K562 (cell line): Measurements from ENCODE around the gene DUSP16. TPM values are rescaled to one million over a fixed set of nuclear protein-coding genes. Genes with fewer than 3 reads are reported as not detected.

Experiments used
- ATAC-seq: fragments of 200-7000 bp; cut with Tn5 transposase; 3 replicates; pipeline ENCODE4 v1.9.1; 2020; ENCODE audit warnings: moderate library complexity
- BruUV-seq: library from RNA; stranded (reverse); fragments of 400-500 nt; replicated peaks from 2 replicates; lab custom pipeline; 2021; lab: Mats Ljungman, UMichigan
- CTCF ChIA-PET: fragments of 300-600 bp; formaldehyde crosslinking; extraction: SDS; loops from one replicate; lab custom pipeline; 2021; ENCODE audit warnings: low intra/inter-chr PET ratio; lab: Yijun Ruan, JAX
- POLR2A ChIA-PET: fragments of 300-600, 350-650 bp; sonication (Branson Sonifier 250); formaldehyde crosslinking; extraction: SDS; loops from one replicate; lab custom pipeline; 2021; ENCODE audit warnings: antibody characterized with exemption, inconsistent platforms; lab: Yijun Ruan, JAX
- DNase-seq, 4 experiments: peaks; one replicate each; pipeline versions ENCODE4 v3.0.0 to v3.0.0-alpha.2; 2011 to 2018; ENCODE audit warnings: low spot score in 3 of 4, mixed read lengths in 3 of 4; ENCODE audit errors: extremely low read depth in 1 of 4
- FAIRE-seq: peaks from 2 replicates; lab custom pipeline; 2011; peaks lifted over from hg19 to GRCh38; lab: Jason Lieb, UNC
- H2AFZ ChIP-seq: 2 replicates; pipeline ENCODE4 v1.6.0; 2011; ENCODE audit warnings: low read depth, low read length, control low read depth, inconsistent platforms
- H3K27ac ChIP-seq: fragments of 200-600 bp; 3 replicates; pipeline ENCODE4 v1.8.0; 2011; ENCODE audit warnings: low read depth, mild to moderate bottlenecking, control low read depth, inconsistent platforms, low read length, moderate library complexity, mixed read lengths; ENCODE audit errors: extremely low read depth
- H3K27me3 ChIP-seq, 2 experiments: fragments of 300-600 bp in 1 of 2; 2 replicates in 1 of 2; 3 replicates in 1 of 2; pipeline versions ENCODE4 v1.6.0 to v1.8.0; 2011; ENCODE audit warnings: inconsistent platforms in 2 of 2, low read length in 2 of 2, mild to moderate bottlenecking in 1 of 2, mixed read lengths in 1 of 2, moderate library complexity in 1 of 2; ENCODE audit not compliant: control insufficient read depth in 2 of 2, insufficient read depth in 2 of 2
- H3K36me3 ChIP-seq: fragments of 300-600 bp; 3 replicates; pipeline ENCODE4 v1.8.0; 2011; ENCODE audit warnings: mild to moderate bottlenecking, low read length, inconsistent platforms; ENCODE audit not compliant: control insufficient read depth, insufficient read depth
- H3K4me1 ChIP-seq, 2 experiments: fragments of 200-600 bp in 1 of 2; replicated peaks in 1 of 2; 2 replicates in 1 of 2; 3 replicates in 1 of 2; pipeline versions ENCODE4 v1.5.1 to v1.8.0; 2011; ENCODE audit warnings: inconsistent platforms in 2 of 2, low read length in 2 of 2, mild to moderate bottlenecking in 1 of 2, mixed read lengths in 1 of 2, moderate library complexity in 1 of 2; ENCODE audit not compliant: control insufficient read depth in 2 of 2, insufficient read depth in 2 of 2
- H3K4me2 ChIP-seq: 2 replicates; pipeline ENCODE4 v1.6.1; 2011; ENCODE audit warnings: low read length, control low read depth, inconsistent platforms, mixed read lengths; ENCODE audit not compliant: insufficient read depth
- H3K4me3 ChIP-seq: fragments of 200-600 bp; sonication (generic), shearing (Covaris generic); 2 replicates; pipeline ENCODE4 v1.5.1; 2016; ENCODE audit warnings: control low read depth, inconsistent platforms
- H3K79me2 ChIP-seq: fragments of 200-600 bp; 3 replicates; pipeline ENCODE4 v1.8.0; 2011; ENCODE audit warnings: low read length, inconsistent platforms; ENCODE audit not compliant: control insufficient read depth, insufficient read depth
- H3K9ac ChIP-seq, 2 experiments: 2 replicates each; pipeline versions ENCODE4 v1.6.0 to v1.6.1; 2011; ENCODE audit warnings: low read depth in 2 of 2, low read length in 2 of 2, control low read depth in 1 of 2, inconsistent platforms in 1 of 2, mild to moderate bottlenecking in 1 of 2, mixed read lengths in 1 of 2; ENCODE audit not compliant: insufficient read depth in 1 of 2
- H3K9me1 ChIP-seq: one replicate; pipeline ENCODE4 v1.6.0; 2011; ENCODE audit warnings: inconsistent platforms, mild to moderate bottlenecking, low read length, moderate library complexity; ENCODE audit not compliant: control insufficient read depth, insufficient read depth
- H3K9me3 ChIP-seq: replicated peaks from 2 replicates; pipeline ENCODE4 v1.5.1; 2011; ENCODE audit warnings: low read depth, low read length, inconsistent platforms; ENCODE audit not compliant: control insufficient read depth, insufficient read depth
- H4K20me1 ChIP-seq: replicated peaks from 2 replicates; pipeline ENCODE4 v1.6.1; 2011; ENCODE audit warnings: low read length, inconsistent platforms, mixed read lengths; ENCODE audit not compliant: control insufficient read depth, insufficient read depth
- ARHGAP35 ChIP-seq: fragments of 450-650 bp; IDR thresholded peaks from 2 replicates; pipeline ENCODE4 v1.6.1; 2018; ENCODE audit not compliant: partially characterized antibody
- ATF2 ChIP-seq: sonication (generic); formaldehyde crosslinking; IDR thresholded peaks from 2 replicates; pipeline ENCODE4 v1.8.1; 2022; ENCODE audit warnings: missing genetic modification reagents
- CLOCK ChIP-seq: fragments of 250-450 bp; sonication (Bioruptor Pico); IDR thresholded peaks from 2 replicates; pipeline ENCODE4 v1.4.0; 2020; ENCODE audit warnings: mild to moderate bottlenecking, moderate library complexity, borderline replicate concordance
- E2F3 ChIP-seq: fragments of 250-450 bp; sonication (Bioruptor Pico); IDR thresholded peaks from 2 replicates; pipeline ENCODE4 v1.4.0; 2020; ENCODE audit warnings: mild to moderate bottlenecking
- E2F5 ChIP-seq: sonication (generic); formaldehyde crosslinking; IDR thresholded peaks from 2 replicates; pipeline ENCODE4 v1.8.0; 2022; ENCODE audit warnings: mild to moderate bottlenecking, missing genetic modification reagents
- FOXJ3 ChIP-seq: sonication (generic); formaldehyde crosslinking; IDR thresholded peaks from 2 replicates; pipeline ENCODE4 v1.4.0; 2020; ENCODE audit warnings: mild to moderate bottlenecking, missing genetic modification reagents
- HBP1 ChIP-seq: fragments of 450-650 bp; formaldehyde crosslinking; IDR thresholded peaks from 2 replicates; pipeline ENCODE4 v1.4.0; 2022; ENCODE audit warnings: missing genetic modification characterization
- HEY1 ChIP-seq: fragments of 250-450 bp; sonication (Bioruptor Pico); IDR thresholded peaks from 2 replicates; pipeline ENCODE4 v1.5.0; 2020; ENCODE audit warnings: mild to moderate bottlenecking, moderate library complexity, borderline replicate concordance
- KLF6 ChIP-seq: fragments of 250-450 bp; sonication (Bioruptor Pico); IDR thresholded peaks from 2 replicates; pipeline ENCODE4 v1.4.0; 2020; ENCODE audit warnings: mild to moderate bottlenecking, moderate library complexity, borderline replicate concordance
- TCF7L2 ChIP-seq: fragments of 150-350 bp; IDR thresholded peaks from 2 replicates; pipeline ENCODE4 v1.6.1; 2016; ENCODE audit warnings: low read depth, mild to moderate bottlenecking, low read length, moderate library complexity
- THRAP3 ChIP-seq: fragments of 450-650 bp; IDR thresholded peaks from 2 replicates; pipeline ENCODE4 v1.6.1; 2016; ENCODE audit warnings: mild to moderate bottlenecking, inconsistent platforms, borderline replicate concordance
- ZBTB11 ChIP-seq, 3 experiments: fragments of 200-800 bp in 1 of 3; fragments of 250-450 bp in 1 of 3; fragments of 450-650 bp in 1 of 3; sonication (Bioruptor Pico) in 1 of 3; sonication (Bioruptor generic) in 1 of 3; formaldehyde crosslinking in 1 of 3; IDR thresholded peaks; 2 replicates each; pipeline versions ENCODE4 v1.6.1 to v1.8.0; 2016 to 2022; ENCODE audit warnings: mild to moderate bottlenecking in 2 of 3, missing genetic modification characterization in 2 of 3, missing compliant biosample characterization in 1 of 3, moderate library complexity in 1 of 3
- WGBS: fragments of 100-300 bp; shearing (Covaris generic); methylation state at CpG from one replicate; pipeline ENCODE4 v1.1.6; 2016; ENCODE audit warnings: low coverage, mixed read lengths; ENCODE audit not compliant: insufficient coverage; ENCODE audit errors: missing lambda C conversion rate; 5-methylcytosine and 5-hydroxymethylcytosine counted together
- in situ Hi-C: fragments of 300-500 bp; cut with MboI; formaldehyde crosslinking; loops from 4 replicates; pipeline ENCODE4 v1.15.0; 2018; ENCODE audit warnings: inconsistent platforms, mixed read lengths
- intact Hi-C: fragments of 100-400 bp; cut with micrococcal nuclease; formaldehyde crosslinking; loops from 2 replicates; pipeline ENCODE4 v1.14.2; 2022
- polyA plus RNA-seq, 8 experiments: library from polyadenylated mRNA; depleted of rRNA in 4 of 8; stranded (reverse) in 5 of 8; unstranded in 3 of 8; fragments of >200 nt; fragmentation: Nextera tagmentation in 2 of 8; fragmentation: Illumina TruSeq in 1 of 8; extraction: Ambion mirVana in 2 of 8; extraction: Trizol in 1 of 8; gene quantifications; 2 replicates each; pipeline versions ENCODE4 v1.2.1 to v1.2.3, GENCODE V29; 2011 to 2014; ENCODE audit warnings: inconsistent platforms in 1 of 8, missing spikeins in 1 of 8
- total RNA-seq, 7 experiments: library from RNA; depleted of rRNA in 6 of 7; stranded (reverse); fragments of >200 nt in 6 of 7; fragmentation: Illumina TruSeq in 2 of 7; extraction: Trizol in 2 of 7; gene quantifications; 2 replicates each; pipeline versions ENCODE4 v1.2.1 to v1.2.3, GENCODE V29; 2011 to 2021; ENCODE audit warnings: low replicate concordance in 1 of 7

DUSP16 gene
- total and polyA plus RNA-seq, 9 of the 15 experiments (the other 6 are each of a cell fraction or from before 2014, with no cell fraction given): 0.70 to 12.3 (median 5.7) TPM

- ChIA-PET POLR2A (no interaction called here), CTCF (no interaction called here)
- Histone ChIP-seq H3K27me3 (no peaks in the 10 kb centered on the region), H3K4me2 (no peak overlapping the region), H3K79me2 (peaks cover 17% of the 10 kb centered on the region), H3K4me3 (no peak overlapping the region), H3K9me3 (no peaks in the 10 kb centered on the region), H3K4me1 (peaks cover 3 to 15% of the 10 kb centered on the region in 2 experiments; a peak in 3 of 5 replicates), H3K9me1 (no peaks in the 10 kb centered on the region), H4K20me1 (peaks cover 4% of the 10 kb centered on the region), H3K36me3 (no peaks in the 10 kb centered on the region; the same call in 2 of the 3 replicates), H2AFZ (no peak overlapping the region), H3K27ac (no peak overlapping the region), H3K9ac (no peak overlapping the region)
- FAIRE-seq: no peak
- no peak for ATAC-seq
- no TSS peak for BruUV-seq
- in situ Hi-C loops (no loop called here), intact Hi-C loops (no loop called here)
- no peak for DNase-seq
- 89% methylated on average over 2 of the region's 2 CpGs for WGBS
- TF ChIP-seq ATF2 (CRISPR knock-in tag): no peak
- TF ChIP-seq KLF6 (CRISPR knock-in tag): no peak
- no peak for TF ChIP-seq THRAP3
- no peak for TF ChIP-seq E2F3 (CRISPR knock-in tag)
- no peak for TF ChIP-seq HEY1
- no peak for TF ChIP-seq ARHGAP35
- TF ChIP-seq HBP1: no peak
- TF ChIP-seq E2F5 (CRISPR knock-in tag): no peak
- no peak for TF ChIP-seq ZBTB11 (CRISPR knock-in tag; IDR thresholded peaks at IDR 0.05)
- TF ChIP-seq TCF7L2: no peak
- TF ChIP-seq FOXJ3 (CRISPR knock-in tag): no peak
- TF ChIP-seq CLOCK (CRISPR knock-in tag): no peak
Measured at GRCh38 chr12:12510141-12510540, 52.5 kb downstream of the DUSP16 start.
